Measurements from ENCODE around the gene APOL6.

The APOL6 gene

GRCh38 chr22:35615156-35615555 lies 33.1 kb upstream of the APOL6 start:
- ChIA-PET POLR2A (no interaction called here), CTCF (no interaction called here)
- DNase-seq (ENCODE audit: extremely low spot score): no peak
- TF ChIP-seq HDGF (IDR thresholded peaks at IDR 0.05; ENCODE audit: borderline replicate concordance) (no peak), FOXA1 (IDR thresholded peaks at IDR 0.05) (no peak), SUZ12 (IDR thresholded peaks at IDR 0.05) (no peak), FOXK2 (IDR thresholded peaks at IDR 0.05) (no peak), ELF4 (IDR thresholded peaks at IDR 0.05) (no peak), ARNT (IDR thresholded peaks at IDR 0.05) (no peak), PKNOX1 (IDR thresholded peaks at IDR 0.05) (no peak), TARDBP (IDR thresholded peaks at IDR 0.05) (no peak), ZNF384 (IDR thresholded peaks at IDR 0.05) (no peak), CTBP1 (IDR thresholded peaks at IDR 0.05; ENCODE audit: borderline replicate concordance) (no peak), BHLHE40 (IDR thresholded peaks at IDR 0.05; ENCODE audit: borderline replicate concordance) (no peak)

DNA sequence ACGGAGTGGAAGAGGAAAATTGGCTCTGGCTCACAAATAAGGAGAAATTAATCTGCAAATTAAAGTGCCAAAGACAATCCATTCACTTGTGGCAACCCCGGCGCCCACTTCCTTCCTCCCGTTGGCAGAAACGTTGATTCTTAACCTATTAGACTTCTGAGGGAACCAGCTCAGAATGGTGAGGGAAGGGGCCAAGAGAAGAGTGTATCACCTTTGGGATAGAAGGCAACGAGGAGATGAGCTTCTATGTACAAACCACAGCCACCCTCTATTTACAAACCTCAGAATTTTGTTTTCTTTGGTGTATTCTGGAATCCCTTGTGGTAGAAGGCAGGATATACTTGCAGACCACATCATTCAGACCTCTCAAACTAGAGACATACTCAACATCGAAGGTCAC lies 32.2 kb upstream of the APOL6 start:
- TF ChIP-seq ELF4 (IDR thresholded peaks at IDR 0.05): no peak
- TF ChIP-seq PKNOX1 (IDR thresholded peaks at IDR 0.05): no peak
- TF ChIP-seq SP1 (IDR thresholded peaks at IDR 0.05): no peak
- TF ChIP-seq FOXA1 (IDR thresholded peaks at IDR 0.05): no peak
- no peak for TF ChIP-seq CTBP1 (IDR thresholded peaks at IDR 0.05; ENCODE audit: borderline replicate concordance)
- no peak for TF ChIP-seq LEF1 (IDR thresholded peaks at IDR 0.05; ENCODE audit: borderline replicate concordance)
- no peak for TF ChIP-seq FOXK2 (IDR thresholded peaks at IDR 0.05)
- TF ChIP-seq ARNT (IDR thresholded peaks at IDR 0.05): no peak
- no peak for TF ChIP-seq BHLHE40 (IDR thresholded peaks at IDR 0.05; ENCODE audit: borderline replicate concordance)
- no peak for TF ChIP-seq HDGF (IDR thresholded peaks at IDR 0.05; ENCODE audit: borderline replicate concordance)
- TF ChIP-seq FOXM1 (IDR thresholded peaks at IDR 0.05; ENCODE audit: borderline replicate concordance): no peak
- no peak for TF ChIP-seq NFRKB (IDR thresholded peaks at IDR 0.05)
- no peak for TF ChIP-seq ZNF384 (IDR thresholded peaks at IDR 0.05)
- no peak for TF ChIP-seq L3MBTL2 (conservative IDR thresholded peaks at IDR 0.05)
- no peak for TF ChIP-seq TARDBP (IDR thresholded peaks at IDR 0.05)
- TF ChIP-seq SUZ12 (IDR thresholded peaks at IDR 0.05): no peak
- POLR2A ChIA-PET: no interaction called here
- CTCF ChIA-PET: interaction anchor here (0.8 kb wide), 1 partner anchor 265 kb away, joined by 3 read pairs; no protein-coding TSS in a partner anchor
- no peak for DNase-seq (ENCODE audit: extremely low spot score)

DNA sequence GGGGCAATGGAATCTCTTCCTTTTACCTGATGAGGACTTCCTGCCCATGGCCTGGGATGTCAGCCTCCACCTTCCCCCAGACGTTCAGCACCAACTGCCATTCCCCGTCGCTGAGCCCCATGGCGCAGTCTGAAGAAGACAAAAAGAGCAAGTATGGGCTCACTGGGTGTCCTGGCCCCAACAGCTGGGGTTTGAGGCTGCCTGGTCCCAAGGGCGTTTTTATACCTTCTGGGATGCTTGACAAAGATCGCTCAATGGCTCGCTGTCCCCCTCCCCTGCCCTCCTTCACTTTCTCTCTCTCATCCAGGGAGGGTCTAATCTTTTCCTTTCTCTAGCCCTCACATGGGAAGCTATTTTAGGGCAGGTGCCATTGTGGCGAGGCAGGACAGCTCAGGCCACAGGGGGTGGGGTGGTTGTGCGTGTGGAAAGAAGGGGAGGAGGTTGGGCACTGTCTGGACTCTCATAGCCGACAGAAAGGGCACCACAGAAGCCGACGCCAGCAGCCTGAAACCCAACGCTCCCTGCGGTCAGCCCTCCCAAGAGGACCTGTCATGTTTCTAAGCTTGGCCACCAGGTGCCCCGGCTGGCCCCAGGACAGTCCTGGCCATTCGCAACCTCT lies 31.0 kb upstream of the APOL6 start, which contains the start of gene MB:
Gene MB (minus strand): TSS at position 193 of the 619 bp plus-strand sequence. CDS start 72 bp downstream, at position 121.
- DNase-seq (ENCODE audit: extremely low spot score): no peak
- ChIA-PET CTCF (no interaction called here), POLR2A (no interaction called here)
- TF ChIP-seq LEF1 (IDR thresholded peaks at IDR 0.05; ENCODE audit: borderline replicate concordance): no peak
- TF ChIP-seq NFRKB (IDR thresholded peaks at IDR 0.05): no peak
- TF ChIP-seq ARNT (IDR thresholded peaks at IDR 0.05): no peak

GRCh38 chr22:35618427-35619223 lies 29.6 kb upstream of the APOL6 start:
- CTCF ChIA-PET: no interaction called here
- TF ChIP-seq BHLHE40 (IDR thresholded peaks at IDR 0.05; ENCODE audit: borderline replicate concordance) (no peak), SUZ12 (IDR thresholded peaks at IDR 0.05) (no peak), CTBP1 (IDR thresholded peaks at IDR 0.05; ENCODE audit: borderline replicate concordance) (no peak; the same call in 1 of the 2 replicates), ARNT (IDR thresholded peaks at IDR 0.05) (no peak), L3MBTL2 (conservative IDR thresholded peaks at IDR 0.05) (no peak), ELF4 (IDR thresholded peaks at IDR 0.05) (no peak), FOXK2 (IDR thresholded peaks at IDR 0.05) (no peak)
- no peak for DNase-seq (ENCODE audit: extremely low spot score)
- POLR2A ChIA-PET: no interaction called here

GRCh38 chr22:35619336-35620094 lies 28.7 kb upstream of the APOL6 start:
- DNase-seq (ENCODE audit: extremely low spot score): no peak
- POLR2A ChIA-PET: interaction anchor here (1.3 kb wide), 1 partner anchor 268 kb away, joined by 4 read pairs; no protein-coding TSS in a partner anchor
- CTCF ChIA-PET: interaction anchor here (0.6 kb wide), 1 partner anchor 188 kb away, joined by 3 read pairs; no protein-coding TSS in a partner anchor
- TF ChIP-seq HDGF (IDR thresholded peaks at IDR 0.05; ENCODE audit: borderline replicate concordance) (no peak), ELF4 (IDR thresholded peaks at IDR 0.05) (no peak), FOXM1 (IDR thresholded peaks at IDR 0.05; ENCODE audit: borderline replicate concordance) (no peak), FOXK2 (IDR thresholded peaks at IDR 0.05) (no peak), NFRKB (IDR thresholded peaks at IDR 0.05) (no peak), L3MBTL2 (conservative IDR thresholded peaks at IDR 0.05) (no peak), LEF1 (IDR thresholded peaks at IDR 0.05; ENCODE audit: borderline replicate concordance) (no peak), CTBP1 (IDR thresholded peaks at IDR 0.05; ENCODE audit: borderline replicate concordance) (no peak), PKNOX1 (IDR thresholded peaks at IDR 0.05) (no peak)
